ENCODE results near the gene DNAH7. TPM values are rescaled to one million over a fixed set of nuclear protein-coding genes. Genes with fewer than 3 reads are reported as not detected.

The DNAH7 gene
- total and polyA plus RNA-seq, 3 donors from 2014 or later = 14.9 to 27.1 (median 25.8) TPM

DNA sequence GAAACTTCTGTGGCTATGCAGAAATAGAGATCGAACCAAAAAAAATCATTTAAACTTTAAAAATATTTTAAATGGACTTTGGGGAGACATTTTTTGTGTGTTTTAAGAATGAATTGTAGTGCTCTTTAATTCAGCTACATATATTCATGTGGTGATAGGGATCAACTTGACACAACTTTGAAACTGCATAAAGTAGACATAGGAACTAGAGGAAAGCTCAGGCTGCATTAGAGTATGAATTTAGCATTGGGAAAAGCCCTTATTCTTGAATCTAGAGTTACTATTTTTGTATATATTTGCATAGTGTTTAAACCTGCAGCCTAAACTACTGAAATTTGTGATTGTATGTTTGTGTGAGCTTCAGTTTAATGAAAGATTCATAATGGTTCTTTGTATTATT, 333.3 kb downstream of the DNAH7 start:
- Histone ChIP-seq H3K9me3 (no peaks in the 10 kb centered on the region), H3K4me1 (no peaks in the 10 kb centered on the region), H3K36me3 (ENCODE audit: low read depth, missing control alignments) (no peaks in the 10 kb centered on the region), H3K27me3 (no peaks in the 10 kb centered on the region), H3K4me3 (no peak overlapping the region), H3K27ac (no peak overlapping the region)
- TF ChIP-seq CTCF (IDR thresholded peaks at IDR 0.05) (no peak), POLR2A (IDR thresholded peaks at IDR 0.05) (no peak)
- 91 to 94% methylated on average over 1 of the region's 1 CpG for WGBS, 2 donors
- intact Hi-C loops (cut with DNase I; ENCODE audit: low total_unique reads) = no loop called here
- no peak for DNase-seq

DNA sequence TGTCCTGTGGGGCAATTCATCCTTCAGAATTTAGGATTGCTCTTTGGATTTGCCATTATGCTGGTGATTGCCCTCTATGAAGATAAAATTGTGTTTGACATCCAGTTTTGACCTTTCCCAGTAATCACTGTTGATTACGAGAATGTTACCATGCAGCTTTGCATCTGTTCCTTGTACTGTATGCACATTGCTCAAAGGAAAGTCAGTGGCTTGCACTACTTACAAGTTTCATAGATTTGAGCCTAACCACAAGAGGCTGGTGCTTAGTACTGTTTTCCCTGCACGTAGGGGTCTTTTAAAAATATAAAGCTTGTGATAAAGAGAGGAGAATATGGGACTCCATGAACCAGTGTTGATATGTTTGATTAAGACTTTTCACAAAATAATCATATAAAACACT, 333.7 kb downstream of the DNAH7 start:
- H3K4me1 ChIP-seq = no peaks in the 10 kb centered on the region
- WGBS, 2 donors = 84 to 85% methylated on average over 2 of the region's 2 CpGs
- H3K27me3 ChIP-seq = no peaks in the 10 kb centered on the region
- no peak overlapping the region for H3K4me3 ChIP-seq
- intact Hi-C loops (cut with DNase I; ENCODE audit: low total_unique reads) = no loop called here
- TF ChIP-seq POLR2A (IDR thresholded peaks at IDR 0.05) (no peak), CTCF (IDR thresholded peaks at IDR 0.05) (no peak)
- DNase-seq = no peak
- H3K9me3 ChIP-seq = no peaks in the 10 kb centered on the region
- H3K36me3 ChIP-seq (ENCODE audit: low read depth, missing control alignments) = no peaks in the 10 kb centered on the region
- no peak overlapping the region for H3K27ac ChIP-seq

GRCh38 chr2:195734395-195734794, 334.2 kb downstream of the DNAH7 start:
- no peaks in the 10 kb centered on the region for H3K36me3 ChIP-seq (ENCODE audit: low read depth, missing control alignments)
- no peaks in the 10 kb centered on the region for H3K4me1 ChIP-seq
- no peak for TF ChIP-seq CTCF (IDR thresholded peaks at IDR 0.05)
- no peak for TF ChIP-seq POLR2A (IDR thresholded peaks at IDR 0.05)
- 91 to 94% methylated on average over 6 of the region's 6 CpGs for WGBS, 2 donors
- H3K4me3 ChIP-seq = no peak overlapping the region
- no peaks in the 10 kb centered on the region for H3K27me3 ChIP-seq
- DNase-seq = no peak
- no peak overlapping the region for H3K27ac ChIP-seq
- no peaks in the 10 kb centered on the region for H3K9me3 ChIP-seq
- intact Hi-C loops (cut with DNase I; ENCODE audit: low total_unique reads) = no loop called here

GRCh38 chr2:195733831-195734230, 334.8 kb downstream of the DNAH7 start:
- H3K27ac ChIP-seq = no peak overlapping the region
- no peaks in the 10 kb centered on the region for H3K27me3 ChIP-seq
- DNase-seq = no peak
- no peak overlapping the region for H3K4me3 ChIP-seq
- H3K4me1 ChIP-seq = no peaks in the 10 kb centered on the region
- H3K36me3 ChIP-seq (ENCODE audit: low read depth, missing control alignments) = no peaks in the 10 kb centered on the region
- H3K9me3 ChIP-seq = no peaks in the 10 kb centered on the region
- no peak for TF ChIP-seq POLR2A (IDR thresholded peaks at IDR 0.05)
- TF ChIP-seq CTCF (IDR thresholded peaks at IDR 0.05) = no peak
- intact Hi-C loops (cut with DNase I; ENCODE audit: low total_unique reads) = no loop called here

DNA sequence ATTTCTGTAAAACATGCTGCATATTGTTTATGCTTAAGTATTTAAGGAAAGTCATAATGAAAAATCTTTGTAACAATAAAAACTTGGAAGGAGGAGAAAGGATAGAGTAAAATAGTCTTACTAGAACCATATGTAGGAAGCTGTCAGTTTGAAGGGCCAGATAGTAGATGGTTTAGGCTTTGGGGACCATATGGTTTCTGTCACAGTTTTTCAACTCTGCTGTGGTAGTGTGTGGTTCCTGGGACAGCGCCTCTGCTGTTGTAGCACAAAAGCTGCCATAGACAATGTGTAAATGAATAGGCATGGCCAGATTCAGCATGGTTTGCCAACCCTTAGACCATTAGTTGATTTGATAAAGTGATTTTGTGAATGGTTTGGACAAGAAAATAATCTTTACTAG, 336.1 kb downstream of the DNAH7 start:
- no peaks in the 10 kb centered on the region for H3K4me1 ChIP-seq
- no peak for DNase-seq
- H3K27ac ChIP-seq = no peak overlapping the region
- H3K9me3 ChIP-seq = no peaks in the 10 kb centered on the region
- no peaks in the 10 kb centered on the region for H3K36me3 ChIP-seq (ENCODE audit: low read depth, missing control alignments)
- H3K27me3 ChIP-seq = no peaks in the 10 kb centered on the region
- H3K4me3 ChIP-seq = no peak overlapping the region
- intact Hi-C loops (cut with DNase I; ENCODE audit: low total_unique reads) = no loop called here
- no peak for TF ChIP-seq CTCF (IDR thresholded peaks at IDR 0.05)
- no peak for TF ChIP-seq POLR2A (IDR thresholded peaks at IDR 0.05)
- 91 to 94% methylated on average over 1 of the region's 1 CpG for WGBS, 2 donors

All from testis (tissue), 3 donors.